ENCODE measurements around the gene ZFPL1. TPM values are rescaled to one million over a fixed set of nuclear protein-coding genes. Genes with fewer than 3 reads are reported as not detected.

The ZFPL1 gene
- total RNA-seq, 1 donor from 2014 or later = 33.9 TPM

GRCh38 chr11:65107078-65107477 lies 23.1 kb downstream of the ZFPL1 start:
- Mint-ChIP-seq H3K4me1 (ENCODE audit: low read depth, unreplicated experiment) (peaks cover 3% of the 10 kb centered on the region), H3K27ac (ENCODE audit: unreplicated experiment) (no peak overlapping the region), H3K27me3 (ENCODE audit: unreplicated experiment) (peaks cover 12% of the 10 kb centered on the region), H3K9me3 (ENCODE audit: unreplicated experiment) (peaks cover 10% of the 10 kb centered on the region), H3K4me3 (ENCODE audit: unreplicated experiment) (no peak overlapping the region), H3K36me3 (ENCODE audit: unreplicated experiment) (no peaks in the 10 kb centered on the region)
- no peak for TF ChIP-seq CTCF (IDR thresholded peaks at IDR 0.05; ENCODE audit: partially characterized antibody, unreplicated experiment)
- DNase-seq = no peak

GRCh38 chr11:65107751-65108468 lies 23.9 kb downstream of the ZFPL1 start:
- TF ChIP-seq CTCF (IDR thresholded peaks at IDR 0.05; ENCODE audit: partially characterized antibody, unreplicated experiment) = no peak
- H3K4me1 Mint-ChIP-seq (ENCODE audit: low read depth, unreplicated experiment) = peaks cover 3% of the 10 kb centered on the region
- no peak for DNase-seq
- H3K36me3 Mint-ChIP-seq (ENCODE audit: unreplicated experiment) = no peaks in the 10 kb centered on the region
- H3K27me3 Mint-ChIP-seq (ENCODE audit: unreplicated experiment) = peaks cover 13% of the 10 kb centered on the region
- no peak overlapping the region for H3K27ac Mint-ChIP-seq (ENCODE audit: unreplicated experiment)
- no peak overlapping the region for H3K4me3 Mint-ChIP-seq (ENCODE audit: unreplicated experiment)
- peaks cover 10% of the 10 kb centered on the region for H3K9me3 Mint-ChIP-seq (ENCODE audit: unreplicated experiment)

- Mint-ChIP-seq H3K9me3 (ENCODE audit: unreplicated experiment) (peaks cover 15% of the 10 kb centered on the region), H3K36me3 (ENCODE audit: unreplicated experiment) (no peaks in the 10 kb centered on the region), H3K27me3 (ENCODE audit: unreplicated experiment) (peaks cover 17% of the 10 kb centered on the region), H3K27ac (ENCODE audit: unreplicated experiment) (no peak overlapping the region), H3K4me1 (ENCODE audit: low read depth, unreplicated experiment) (peaks cover 5% of the 10 kb centered on the region), H3K4me3 (ENCODE audit: unreplicated experiment) (no peak overlapping the region)
- no peak for DNase-seq
- no peak for TF ChIP-seq CTCF (IDR thresholded peaks at IDR 0.05; ENCODE audit: partially characterized antibody, unreplicated experiment)
These were observed 24.6 kb downstream of the ZFPL1 start for GRCh38 chr11:65108469-65109123.

GRCh38 chr11:65109231-65110198 lies 25.5 kb downstream of the ZFPL1 start:
- no peak for DNase-seq
- Mint-ChIP-seq H3K27me3 (ENCODE audit: unreplicated experiment) (peaks cover 21% of the 10 kb centered on the region), H3K4me3 (ENCODE audit: unreplicated experiment) (no peak overlapping the region), H3K9me3 (ENCODE audit: unreplicated experiment) (peaks cover 15% of the 10 kb centered on the region), H3K4me1 (ENCODE audit: low read depth, unreplicated experiment) (peaks cover 10% of the 10 kb centered on the region), H3K27ac (ENCODE audit: unreplicated experiment) (no peak overlapping the region), H3K36me3 (ENCODE audit: unreplicated experiment) (no peaks in the 10 kb centered on the region)
- no peak for TF ChIP-seq CTCF (IDR thresholded peaks at IDR 0.05; ENCODE audit: partially characterized antibody, unreplicated experiment)

All from glutamatergic neuron (in vitro differentiated cells).